ENCODE results near the gene ALDH4A1. TPM values are rescaled to one million over a fixed set of nuclear protein-coding genes. Genes with fewer than 3 reads are reported as not detected.

The ALDH4A1 gene
- total RNA-seq, 2 donors from 2014 or later: 4.7 to 15.5 TPM

DNA sequence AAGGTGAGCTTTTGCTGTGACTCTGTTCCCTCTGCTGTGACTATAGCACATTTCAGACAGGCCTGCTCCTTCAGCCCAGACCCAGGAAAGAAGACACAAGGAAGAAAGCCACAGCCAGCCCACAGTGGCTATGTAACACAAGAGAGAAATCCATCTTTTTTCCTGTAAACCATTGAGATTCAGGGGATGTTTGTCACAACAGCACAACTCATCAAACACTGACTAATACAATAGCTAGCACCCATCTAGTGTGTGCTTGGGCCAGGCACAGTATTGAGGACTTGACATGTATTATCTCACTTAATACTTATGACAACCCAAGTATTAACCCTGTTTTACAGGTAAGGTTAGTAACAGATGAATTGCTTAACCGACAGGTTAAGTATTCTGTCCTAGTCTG is 72.7 kb downstream of the ALDH4A1 start:
- DNase-seq (no peak), ATAC-seq (no peak)
- 72 to 85% methylated on average over 1 of the region's 1 CpG for WGBS, 2 donors
- intact Hi-C loops (cut with DNase I): no loop called here
- no peak overlapping the region for H3K27ac ChIP-seq
- no peaks in the 10 kb centered on the region for H3K4me1 ChIP-seq
- H3K27me3 ChIP-seq: no peaks in the 10 kb centered on the region
- peaks cover 0 to 3% (median 0%) of the 10 kb centered on the region in 3 donors for H3K9me3 ChIP-seq
- no peaks in the 10 kb centered on the region for H3K36me3 ChIP-seq (replicated peaks in 1 of 2; ENCODE audit: insufficient read depth in 1 of 2, low read depth in 2 of 2)
- TF ChIP-seq POLR2A (IDR thresholded peaks at IDR 0.05): no peak
- TF ChIP-seq, protein P1, sequence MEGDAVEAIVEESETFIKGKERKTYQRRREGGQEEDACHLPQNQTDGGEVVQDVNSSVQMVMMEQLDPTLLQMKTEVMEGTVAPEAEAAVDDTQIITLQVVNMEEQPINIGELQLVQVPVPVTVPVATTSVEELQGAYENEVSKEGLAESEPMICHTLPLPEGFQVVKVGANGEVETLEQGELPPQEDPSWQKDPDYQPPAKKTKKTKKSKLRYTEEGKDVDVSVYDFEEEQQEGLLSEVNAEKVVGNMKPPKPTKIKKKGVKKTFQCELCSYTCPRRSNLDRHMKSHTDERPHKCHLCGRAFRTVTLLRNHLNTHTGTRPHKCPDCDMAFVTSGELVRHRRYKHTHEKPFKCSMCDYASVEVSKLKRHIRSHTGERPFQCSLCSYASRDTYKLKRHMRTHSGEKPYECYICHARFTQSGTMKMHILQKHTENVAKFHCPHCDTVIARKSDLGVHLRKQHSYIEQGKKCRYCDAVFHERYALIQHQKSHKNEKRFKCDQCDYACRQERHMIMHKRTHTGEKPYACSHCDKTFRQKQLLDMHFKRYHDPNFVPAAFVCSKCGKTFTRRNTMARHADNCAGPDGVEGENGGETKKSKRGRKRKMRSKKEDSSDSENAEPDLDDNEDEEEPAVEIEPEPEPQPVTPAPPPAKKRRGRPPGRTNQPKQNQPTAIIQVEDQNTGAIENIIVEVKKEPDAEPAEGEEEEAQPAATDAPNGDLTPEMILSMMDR (IDR thresholded peaks at IDR 0.05): no peak
- H3K4me3 ChIP-seq: no peak overlapping the region

DNA sequence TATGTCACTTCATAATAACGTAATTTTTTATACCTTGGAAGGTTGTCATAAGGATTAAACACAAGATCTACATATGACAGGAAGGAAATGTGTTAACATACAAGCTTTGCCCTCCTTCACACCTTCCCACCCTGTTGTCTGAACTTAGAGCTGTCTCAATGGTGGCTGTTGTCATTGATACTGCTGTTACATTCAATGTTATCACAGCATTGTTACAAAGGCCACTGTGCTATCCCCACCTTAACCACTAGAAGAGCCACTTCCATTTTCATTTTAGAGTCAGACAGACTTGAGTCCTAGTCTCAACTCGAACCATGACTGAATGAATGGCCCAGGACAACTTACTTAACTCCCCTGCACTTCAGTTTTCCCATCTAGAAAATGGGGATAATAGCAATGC is 74.1 kb downstream of the ALDH4A1 start:
- Histone ChIP-seq H3K27ac (no peak overlapping the region), H3K9me3 (peaks cover 0 to 3% (median 0%) of the 10 kb centered on the region in 3 donors), H3K36me3 (replicated peaks in 1 of 2; ENCODE audit: insufficient read depth in 1 of 2, low read depth in 2 of 2) (no peaks in the 10 kb centered on the region), H3K27me3 (no peaks in the 10 kb centered on the region), H3K4me1 (no peaks in the 10 kb centered on the region), H3K4me3 (no peak overlapping the region)
- ATAC-seq: no peak
- no peak for DNase-seq
- intact Hi-C loops (cut with DNase I): no loop called here
- WGBS, 2 donors: 28 to 30% methylated on average over 2 of the region's 2 CpGs
- TF ChIP-seq, protein P1 (IDR thresholded peaks at IDR 0.05): no peak
- no peak for TF ChIP-seq POLR2A (IDR thresholded peaks at IDR 0.05)

DNA sequence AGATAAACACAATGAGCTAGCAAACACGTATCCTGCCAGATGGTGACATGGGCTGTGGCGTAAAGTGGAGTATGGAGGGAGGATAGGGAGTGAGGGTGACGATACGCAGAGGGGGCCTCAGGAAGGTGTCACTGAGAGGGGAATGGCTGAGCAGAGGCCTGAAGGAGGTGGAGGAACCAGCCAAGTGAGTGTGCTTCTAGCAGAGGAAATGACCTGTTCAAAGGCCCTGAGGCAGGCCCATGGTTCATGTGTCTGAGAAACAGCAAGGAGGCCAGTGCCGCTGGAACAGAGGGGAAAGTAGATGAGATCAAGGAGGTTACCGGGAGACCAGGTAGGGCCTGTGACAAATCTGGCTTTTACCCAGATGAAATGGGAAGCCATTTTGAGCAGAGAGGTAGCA is 78.9 kb downstream of the ALDH4A1 start:
- H3K27me3 ChIP-seq: peaks cover 0 to 7% of the 10 kb centered on the region in 2 donors
- ATAC-seq (no peak), DNase-seq (no peak)
- no peaks in the 10 kb centered on the region for H3K9me3 ChIP-seq
- 88 to 94% methylated on average over 6 of the region's 6 CpGs for WGBS, 2 donors
- no peak for TF ChIP-seq POLR2A (IDR thresholded peaks at IDR 0.05)
- TF ChIP-seq, protein P1 (IDR thresholded peaks at IDR 0.05): no peak
- no peaks in the 10 kb centered on the region for H3K36me3 ChIP-seq (replicated peaks in 1 of 2; ENCODE audit: insufficient read depth in 1 of 2, low read depth in 2 of 2)
- no peak overlapping the region for H3K27ac ChIP-seq
- intact Hi-C loops (cut with DNase I): loop anchor here (5.0 kb wide), 1 partner anchor 226 kb away; no protein-coding TSS in a partner anchor
- H3K4me3 ChIP-seq: no peak overlapping the region
- no peaks in the 10 kb centered on the region for H3K4me1 ChIP-seq

MicroRNA genes within 50 kb of the gene (microRNA counts, 767-probe panel; counts per million panel counts)
- 0 to 736 counts per million in 2 donors for microRNA hsa-miR-1290

Small RNA genes within 50 kb of the gene (microRNA-seq; reads per million reads assigned to microRNA genes)
- gene MIR1290 (ENCODE audit: borderline number of aligned reads in 2 of 2, borderline replicate concordance in 2 of 2) (0 reads per million in 2 donors), gene MIR4695 (ENCODE audit: borderline number of aligned reads in 2 of 2, borderline replicate concordance in 2 of 2) (0 reads per million in 2 donors)

Small RNA genes within 50 kb of the gene (small RNA-seq; reads per million reads assigned to genes)
- gene MIR1290 (not detected), gene MIR4695 (not detected)

Other genes starting within 250 kb of the ALDH4A1 start
- gene TAS1R2, start 42.9 kb downstream of the ALDH4A1 start, total RNA-seq: not detected
- gene IFFO2, start 54.1 kb upstream of the ALDH4A1 start, total RNA-seq: 100 to 1,000 TPM in 1 of 2 donors, 10 to 100 TPM in 1; 23.1 to 219 TPM